IPS-20b (cell line): ENCODE results near the gene NOA1.
"Not testable (repeated sequence)": the region's sequence is repeated elsewhere in the genome, so short reads cannot be mapped to it uniquely, and the experiment has no call there.

ENCODE experiments used
- H3K27ac ChIP-seq: one replicate; pipeline ENCODE4 v1.5.1; 2013; ENCODE audit warnings: low read length
- H3K27me3 ChIP-seq: 2 replicates; pipeline ENCODE4 v1.6.1; 2013; ENCODE audit warnings: mild to moderate bottlenecking, low read length, inconsistent platforms; ENCODE audit not compliant: insufficient read depth
- H3K36me3 ChIP-seq: 2 replicates; pipeline ENCODE4 v1.6.1; 2013; ENCODE audit warnings: low read depth, mild to moderate bottlenecking, inconsistent platforms, low read length, moderate library complexity; ENCODE audit not compliant: insufficient read depth
- H3K4me1 ChIP-seq: 2 replicates; pipeline ENCODE4 v1.6.1; 2013; ENCODE audit warnings: mild to moderate bottlenecking, control low read depth, inconsistent platforms, low read length, moderate library complexity; ENCODE audit not compliant: insufficient read depth
- H3K4me3 ChIP-seq: 2 replicates; pipeline ENCODE4 v1.5.1; 2013; ENCODE audit warnings: mild to moderate bottlenecking, low read length, inconsistent platforms
- H3K9ac ChIP-seq: 2 replicates; pipeline ENCODE4 v1.6.1; 2013; ENCODE audit warnings: low read depth, mild to moderate bottlenecking, inconsistent platforms, low read length, moderate library complexity
- H3K9me3 ChIP-seq: 2 replicates; pipeline ENCODE4 v1.6.1; 2013; ENCODE audit warnings: mild to moderate bottlenecking, low read depth, low read length, inconsistent platforms; ENCODE audit not compliant: insufficient read depth

Gene NOA1

GRCh38 chr4:56953680-56954520 is 23.5 kb downstream of the NOA1 start:
- Histone ChIP-seq H3K36me3 (no peaks in the 10 kb centered on the region), H3K27ac (no peak overlapping the region), H3K27me3 (no peaks in the 10 kb centered on the region)

GRCh38 chr4:56941403-56941802 is 36.0 kb downstream of the NOA1 start:
- Histone ChIP-seq H3K36me3 (peaks cover 13% of the 10 kb centered on the region), H3K9me3 (no peaks in the 10 kb centered on the region), H3K4me3 (no peak overlapping the region), H3K9ac (no peak overlapping the region), H3K4me1 (no peaks in the 10 kb centered on the region), H3K27ac (no peak overlapping the region), H3K27me3 (no peaks in the 10 kb centered on the region)

More at GRCh38 chr4:56953680-56954520, 23.5 kb downstream of the NOA1 start:
- H3K9ac ChIP-seq: no peak overlapping the region
- no peak overlapping the region for H3K4me3 ChIP-seq
- no peaks in the 10 kb centered on the region for H3K4me1 ChIP-seq
- no peaks in the 10 kb centered on the region for H3K9me3 ChIP-seq

- no peak overlapping the region for H3K9ac ChIP-seq
- H3K4me1 ChIP-seq: no peaks in the 10 kb centered on the region
- no peaks in the 10 kb centered on the region for H3K9me3 ChIP-seq
- peaks cover 15% of the 10 kb centered on the region for H3K36me3 ChIP-seq
- H3K4me3 ChIP-seq: no peak overlapping the region
- H3K27me3 ChIP-seq: no peaks in the 10 kb centered on the region
- no peak overlapping the region for H3K27ac ChIP-seq
Observed at GRCh38 chr4:56940971-56941370, 36.4 kb downstream of the NOA1 start.

- H3K36me3 ChIP-seq: peaks cover 15% of the 10 kb centered on the region
- no peak overlapping the region for H3K4me3 ChIP-seq
- H3K27me3 ChIP-seq: no peaks in the 10 kb centered on the region
- H3K4me1 ChIP-seq: no peaks in the 10 kb centered on the region
- H3K27ac ChIP-seq: no peak overlapping the region
- no peaks in the 10 kb centered on the region for H3K9me3 ChIP-seq
- no peak overlapping the region for H3K9ac ChIP-seq
Observed at GRCh38 chr4:56940403-56940802, 37.0 kb downstream of the NOA1 start.

- H3K4me1 ChIP-seq, H3K27ac ChIP-seq, H3K4me3 ChIP-seq, H3K9ac ChIP-seq, H3K9me3 ChIP-seq, H3K27me3 ChIP-seq: not testable (repeated sequence)
- peaks cover 18% of the 10 kb centered on the region for H3K36me3 ChIP-seq
Observed at GRCh38 chr4:56939826-56940225, 37.6 kb downstream of the NOA1 start.

GRCh38 chr4:56937262-56937661 is 40.1 kb downstream of the NOA1 start:
- Histone ChIP-seq H3K36me3 (peaks cover 39% of the 10 kb centered on the region), H3K27ac (no peak overlapping the region), H3K9me3 (no peaks in the 10 kb centered on the region), H3K27me3 (no peaks in the 10 kb centered on the region), H3K4me1 (no peaks in the 10 kb centered on the region), H3K4me3 (no peak overlapping the region), H3K9ac (no peak overlapping the region)

- no peaks in the 10 kb centered on the region; the same call in 1 of the 2 replicates for H3K4me1 ChIP-seq
- no peaks in the 10 kb centered on the region for H3K27me3 ChIP-seq
- no peak overlapping the region for H3K4me3 ChIP-seq
- H3K36me3 ChIP-seq: peaks cover 72% of the 10 kb centered on the region
- no peaks in the 10 kb centered on the region for H3K9me3 ChIP-seq
- no peak overlapping the region for H3K27ac ChIP-seq
- H3K9ac ChIP-seq: no peak overlapping the region
Observed at GRCh38 chr4:56931924-56932323, 45.5 kb downstream of the NOA1 start.

- H3K4me1 ChIP-seq: no peaks in the 10 kb centered on the region; the same call in 1 of the 2 replicates
- H3K36me3 ChIP-seq: peaks cover 74% of the 10 kb centered on the region
- no peaks in the 10 kb centered on the region for H3K27me3 ChIP-seq
- no peak overlapping the region for H3K27ac ChIP-seq
- H3K9ac ChIP-seq: no peak overlapping the region
- no peaks in the 10 kb centered on the region for H3K9me3 ChIP-seq
- no peak overlapping the region for H3K4me3 ChIP-seq
Observed at GRCh38 chr4:56930638-56931037, 46.8 kb downstream of the NOA1 start.

GRCh38 chr4:56927196-56927595 is 50.2 kb downstream of the NOA1 start:
- no peak overlapping the region for H3K9ac ChIP-seq
- no peak overlapping the region for H3K4me3 ChIP-seq
- no peaks in the 10 kb centered on the region; the same call in 1 of the 2 replicates for H3K4me1 ChIP-seq
- H3K36me3 ChIP-seq: peaks cover 77% of the 10 kb centered on the region
- H3K27ac ChIP-seq: no peak overlapping the region
- no peaks in the 10 kb centered on the region for H3K9me3 ChIP-seq
- H3K27me3 ChIP-seq: no peaks in the 10 kb centered on the region

- H3K4me3 ChIP-seq, H3K27me3 ChIP-seq, H3K9me3 ChIP-seq, H3K9ac ChIP-seq, H3K27ac ChIP-seq: not testable (repeated sequence)
- peaks cover 14% of the 10 kb centered on the region for H3K4me1 ChIP-seq
- H3K36me3 ChIP-seq: peaks cover 67% of the 10 kb centered on the region
Observed at GRCh38 chr4:56914977-56915376, 62.4 kb downstream of the NOA1 start.

- Histone ChIP-seq H3K4me1 (peaks cover 18% of the 10 kb centered on the region), H3K27me3 (no peaks in the 10 kb centered on the region), H3K9me3 (no peaks in the 10 kb centered on the region), H3K9ac (no peak overlapping the region), H3K27ac (no peak overlapping the region), H3K4me3 (no peak overlapping the region), H3K36me3 (peaks cover 61% of the 10 kb centered on the region)
Observed at GRCh38 chr4:56914336-56914735, 63.1 kb downstream of the NOA1 start.
